RWPE2 (cell line): ENCODE data around the gene GRM2.

Source experiments
- ATAC-seq: fragments of 200-7000 bp; cut with Tn5 transposase; 3 replicates; pipeline ENCODE4 v1.9.1; 2021; ENCODE audit warnings: low read depth
- DNase-seq: peaks from one replicate; pipeline ENCODE4 v3.0.0-alpha.2; 2020; ENCODE audit warnings: low spot score
- H3K27ac ChIP-seq: fragments of 450-650 bp; 2 replicates; pipeline ENCODE4 v1.5.1; 2017; ENCODE audit warnings: mild to moderate bottlenecking; ENCODE audit not compliant: poor library complexity, severe bottlenecking
- H3K27me3 ChIP-seq: fragments of 250-450 bp; sonication (Bioruptor Pico); 2 replicates; pipeline ENCODE4 v1.5.1; 2021; ENCODE audit warnings: mild to moderate bottlenecking, moderate library complexity; ENCODE audit not compliant: insufficient read depth, poor library complexity, severe bottlenecking
- H3K36me3 ChIP-seq: fragments of 250-450 bp; sonication (Bioruptor Pico); 2 replicates; pipeline ENCODE4 v1.5.1; 2020; ENCODE audit warnings: low read depth, mild to moderate bottlenecking, moderate library complexity
- H3K4me1 ChIP-seq: fragments of 250-450 bp; sonication (Bioruptor Pico); 2 replicates; pipeline ENCODE4 v1.5.1; 2021; ENCODE audit warnings: mild to moderate bottlenecking, moderate library complexity; ENCODE audit not compliant: insufficient read depth, poor library complexity, severe bottlenecking
- H3K4me3 ChIP-seq: fragments of 250-450 bp; sonication (Bioruptor Pico); 2 replicates; pipeline ENCODE4 v1.5.1; 2021; ENCODE audit warnings: mild to moderate bottlenecking, moderate library complexity; ENCODE audit not compliant: severe bottlenecking
- H3K9me3 ChIP-seq: fragments of 250-450 bp; sonication (Bioruptor Pico); 2 replicates; pipeline ENCODE4 v1.5.1; 2021; ENCODE audit warnings: mild to moderate bottlenecking, moderate library complexity; ENCODE audit not compliant: severe bottlenecking
- CTCF ChIP-seq: fragments of 450-650 bp; IDR thresholded peaks from one replicate; pipeline ENCODE4 v1.5.1; 2017; ENCODE audit warnings: mild to moderate bottlenecking, moderate library complexity; ENCODE audit not compliant: poor library complexity, severe bottlenecking

GRM2 gene

GRCh38 chr3:51696954-51697353 lies 9.9 kb upstream of the GRM2 start:
- Histone ChIP-seq H3K36me3 (peaks cover 20% of the 10 kb centered on the region), H3K4me3 (no peak overlapping the region), H3K27ac (no peak overlapping the region), H3K27me3 (no peaks in the 10 kb centered on the region), H3K9me3 (no peaks in the 10 kb centered on the region), H3K4me1 (no peaks in the 10 kb centered on the region)
- DNase-seq (no peak), ATAC-seq (no peak)
- TF ChIP-seq CTCF, result no peak

- no peak for TF ChIP-seq CTCF
- H3K36me3 ChIP-seq, result peaks cover 20% of the 10 kb centered on the region
- no peak for ATAC-seq
- no peak overlapping the region for H3K4me3 ChIP-seq
- no peak for DNase-seq
- no peak overlapping the region for H3K27ac ChIP-seq
- no peaks in the 10 kb centered on the region for H3K9me3 ChIP-seq
- no peaks in the 10 kb centered on the region for H3K27me3 ChIP-seq
- H3K4me1 ChIP-seq, result no peaks in the 10 kb centered on the region
These were observed 8.7 kb upstream of the GRM2 start for GRCh38 chr3:51698209-51698608.

- ATAC-seq (no peak), DNase-seq (no peak)
- H3K27ac ChIP-seq, result no peak overlapping the region
- no peak overlapping the region for H3K4me3 ChIP-seq
- H3K4me1 ChIP-seq, result no peaks in the 10 kb centered on the region
- peaks cover 20% of the 10 kb centered on the region for H3K36me3 ChIP-seq
- no peaks in the 10 kb centered on the region for H3K27me3 ChIP-seq
- no peaks in the 10 kb centered on the region for H3K9me3 ChIP-seq
- no peak for TF ChIP-seq CTCF
These were observed 6.5 kb upstream of the GRM2 start for GRCh38 chr3:51700403-51700802.

- no peaks in the 10 kb centered on the region for H3K4me1 ChIP-seq
- no peak for TF ChIP-seq CTCF
- H3K4me3 ChIP-seq, result no peak overlapping the region
- DNase-seq (no peak), ATAC-seq (no peak)
- H3K27me3 ChIP-seq, result no peaks in the 10 kb centered on the region
- H3K9me3 ChIP-seq, result no peaks in the 10 kb centered on the region
- no peak overlapping the region for H3K27ac ChIP-seq
- peaks cover 20% of the 10 kb centered on the region for H3K36me3 ChIP-seq
These were observed 4.7 kb upstream of the GRM2 start for GRCh38 chr3:51702156-51702555.

GRCh38 chr3:51703068-51703760 lies 3.7 kb upstream of the GRM2 start:
- Histone ChIP-seq H3K36me3 (peaks cover 20% of the 10 kb centered on the region), H3K9me3 (no peaks in the 10 kb centered on the region), H3K27me3 (peaks cover 8% of the 10 kb centered on the region), H3K4me1 (no peaks in the 10 kb centered on the region), H3K4me3 (no peak overlapping the region), H3K27ac (no peak overlapping the region)
- TF ChIP-seq CTCF, result no peak
- DNase-seq (no peak), ATAC-seq (no peak)
